HCT116 (cell line): ENCODE measurements around the gene FOXP1. TPM values are rescaled to one million over a fixed set of nuclear protein-coding genes. Genes with fewer than 3 reads are reported as not detected.

Experiments used
- ATAC-seq: fragments of 200-7000 bp; cut with Tn5 transposase; 2 replicates; pipeline ENCODE4 v1.9.1; 2020; ENCODE audit warnings: mild to moderate bottlenecking, moderate library complexity
- BruUV-seq: library from RNA; stranded (reverse); fragments of 400-500 nt; replicated peaks from 2 replicates; lab custom pipeline; 2021; lab: Mats Ljungman, UMichigan
- CTCF ChIA-PET: fragments of 300-600 bp; sonication (Branson Sonifier 250); formaldehyde crosslinking; loops from one replicate; lab custom pipeline; 2021; ENCODE audit warnings: antibody characterized with exemption; lab: Charles Lee
- POLR2A ChIA-PET: fragments of 300-600, 350-600 bp; sonication (Branson Sonifier 250); formaldehyde crosslinking; loops from one replicate; lab custom pipeline; 2021; ENCODE audit warnings: antibody characterized with exemption; lab: Charles Lee
- RAD21 ChIA-PET, 2 experiments: fragments of 300-600 bp; sonication (Branson Sonifier 250); formaldehyde crosslinking; loops; one replicate each; lab custom pipeline; 2023; ENCODE audit warnings: low total read pairs in 2 of 2; ENCODE audit not compliant: uncharacterized antibody in 2 of 2, unreplicated experiment in 2 of 2, low non-redundant PET in 1 of 2; lab: Charles Lee
- DNase-seq: peaks from one replicate; pipeline ENCODE4 v3.0.0-alpha.2; 2010; ENCODE audit warnings: low read depth, low spot score
- H2AFZ ChIP-seq: fragments of 200-600 bp; shearing (Covaris generic), sonication (generic); 2 replicates; pipeline ENCODE4 v1.6.1; 2017; ENCODE audit warnings: low read depth, mixed run types, mixed read lengths, antibody characterized with exemption, low read length; ENCODE audit not compliant: poor library complexity, severe bottlenecking
- H3K27ac ChIP-seq: 2 replicates; pipeline ENCODE4 v1.5.1; 2012; ENCODE audit warnings: low read depth, low read length
- H3K27me3 ChIP-seq: fragments of 200-600 bp; sonication (generic); 2 replicates; pipeline ENCODE4 v1.6.1; 2016; ENCODE audit warnings: mixed run types, low read length, mixed read lengths; ENCODE audit not compliant: insufficient read depth
- H3K36me3 ChIP-seq, 2 experiments: fragments of 200-500 bp in 1 of 2; fragments of 200-600 bp in 1 of 2; sonication (Bioruptor generic) in 1 of 2; sonication (generic) in 1 of 2; 2 replicates each; pipeline versions ENCODE4 v1.5.1 to v1.6.1; 2014 to 2016; ENCODE audit warnings: low read length in 2 of 2, inconsistent platforms in 1 of 2, mixed read lengths in 1 of 2, mixed run types in 1 of 2; ENCODE audit not compliant: insufficient read depth in 2 of 2, control insufficient read depth in 1 of 2
- H3K4me1 ChIP-seq, 2 experiments: fragments of 200-600 bp in 1 of 2; sonication (generic) in 1 of 2; 2 replicates each; pipeline versions ENCODE4 v1.5.1 to v1.6.1; 2012 to 2017; ENCODE audit warnings: low read length in 2 of 2, inconsistent platforms in 1 of 2, mild to moderate bottlenecking in 1 of 2, mixed read lengths in 1 of 2, mixed run types in 1 of 2, moderate library complexity in 1 of 2; ENCODE audit not compliant: insufficient read depth in 2 of 2, control insufficient read depth in 1 of 2
- H3K4me2 ChIP-seq: fragments of 200-600 bp; sonication (generic); 2 replicates; pipeline ENCODE4 v1.6.1; 2017; ENCODE audit warnings: mixed run types, low read length, mixed read lengths
- H3K4me3 ChIP-seq, 2 experiments: fragments of 200-600 bp in 1 of 2; sonication (generic) in 1 of 2; replicated peaks in 1 of 2; 2 replicates each; pipeline ENCODE4 v1.5.1; 2011 to 2016; ENCODE audit warnings: low read length in 2 of 2, control low read depth in 1 of 2, low read depth in 1 of 2, mild to moderate bottlenecking in 1 of 2, mixed read lengths in 1 of 2, mixed run types in 1 of 2
- H3K79me2 ChIP-seq: fragments of 200-600 bp; sonication (generic); 2 replicates; pipeline ENCODE4 v1.6.1; 2017; ENCODE audit warnings: mild to moderate bottlenecking, mixed run types, low read length, moderate library complexity, mixed read lengths; ENCODE audit not compliant: insufficient read depth
- H3K9ac ChIP-seq: fragments of 200-600 bp; sonication (generic); 2 replicates; pipeline ENCODE4 v1.6.1; 2016; ENCODE audit warnings: low read length, mixed read lengths
- H3K9me2 ChIP-seq: fragments of 200-600 bp; sonication (generic), shearing (Covaris generic); 2 replicates; pipeline ENCODE4 v1.6.1; 2017; ENCODE audit warnings: mixed run types, mild to moderate bottlenecking, moderate library complexity; ENCODE audit not compliant: insufficient read depth
- H3K9me3 ChIP-seq, 2 experiments: fragments of 200-500 bp in 1 of 2; fragments of 200-600 bp in 1 of 2; sonication (Bioruptor generic) in 1 of 2; sonication (generic) in 1 of 2; 2 replicates each; pipeline ENCODE4 v1.6.1; 2014 to 2017; ENCODE audit warnings: low read length in 2 of 2, mixed read lengths in 2 of 2, inconsistent platforms in 1 of 2, low read depth in 1 of 2, mild to moderate bottlenecking in 1 of 2, mixed run types in 1 of 2, moderate library complexity in 1 of 2; ENCODE audit not compliant: control insufficient read depth in 1 of 2, insufficient read depth in 1 of 2
- H4K20me1 ChIP-seq: fragments of 200-600 bp; sonication (generic), shearing (Covaris generic); 2 replicates; pipeline ENCODE4 v1.6.1; 2017; ENCODE audit warnings: mixed run types, mild to moderate bottlenecking, moderate library complexity; ENCODE audit not compliant: insufficient read depth
- ATF3 ChIP-seq: IDR thresholded peaks from 2 replicates; pipeline ENCODE4 v1.6.1; 2012
- CBX3 ChIP-seq: IDR thresholded peaks from 2 replicates; pipeline ENCODE4 v1.6.1; 2012; ENCODE audit warnings: low read depth
- CEBPB ChIP-seq: IDR thresholded peaks from 2 replicates; pipeline ENCODE4 v1.6.1; 2012; ENCODE audit warnings: low read depth
- CTCF ChIP-seq, 3 experiments: fragments of 200-600 bp in 1 of 3; sonication (generic) in 1 of 3; IDR thresholded peaks in 2 of 3; conservative IDR thresholded peaks in 1 of 3; 2 replicates each; pipeline ENCODE4 v1.5.1; 2012 to 2017; ENCODE audit warnings: low read depth in 2 of 3, low read length in 2 of 3, antibody characterized with exemption in 1 of 3, borderline replicate concordance in 1 of 3, control low read depth in 1 of 3, mild to moderate bottlenecking in 1 of 3, mixed read lengths in 1 of 3, mixed run types in 1 of 3, moderate library complexity in 1 of 3; ENCODE audit not compliant: insufficient read depth in 1 of 3
- EGR1 ChIP-seq: IDR thresholded peaks from 2 replicates; pipeline ENCODE4 v1.6.1; 2012; ENCODE audit warnings: low read depth
- EZH2phosphoT487 ChIP-seq: fragments of 200-600 bp; IDR thresholded peaks from 2 replicates; pipeline ENCODE4 v1.6.1; 2018; ENCODE audit warnings: antibody characterized with exemption, borderline replicate concordance
- JUND ChIP-seq: IDR thresholded peaks from 2 replicates; pipeline ENCODE4 v1.6.1; 2012
- MAX ChIP-seq: IDR thresholded peaks from 2 replicates; pipeline ENCODE4 v1.6.1; 2012
- POLR2A ChIP-seq: IDR thresholded peaks from 2 replicates; pipeline ENCODE4 v1.7.0; 2011; ENCODE audit warnings: borderline replicate concordance; ENCODE audit not compliant: insufficient read depth, insufficient read length; ENCODE audit errors: extremely low read depth
- POLR2AphosphoS5 ChIP-seq: IDR thresholded peaks from 2 replicates; pipeline ENCODE4 v1.6.1; 2011; ENCODE audit warnings: mild to moderate bottlenecking, low read depth, low read length, moderate library complexity
- SP1 ChIP-seq: IDR thresholded peaks from 2 replicates; pipeline ENCODE4 v1.6.1; 2012; ENCODE audit warnings: low read depth
- TCF7L2 ChIP-seq: IDR thresholded peaks from 2 replicates; pipeline ENCODE4 v1.7.0; 2011; ENCODE audit warnings: borderline replicate concordance, inconsistent platforms; ENCODE audit not compliant: insufficient read depth, insufficient read length; ENCODE audit errors: extremely low read depth
- YY1 ChIP-seq: IDR thresholded peaks from 2 replicates; pipeline ENCODE4 v1.6.1; 2011; ENCODE audit warnings: low read length, low read depth, moderate library complexity, mild to moderate bottlenecking; ENCODE audit not compliant: insufficient replicate concordance; ENCODE audit errors: extremely low read depth
- ZBTB33 ChIP-seq: IDR thresholded peaks from 2 replicates; pipeline ENCODE4 v1.6.1; 2011; ENCODE audit warnings: mild to moderate bottlenecking, low read length, moderate library complexity; ENCODE audit not compliant: insufficient replicate concordance; ENCODE audit errors: extremely low read depth
- ZFX ChIP-seq: fragments of 450-650 bp; IDR thresholded peaks from 2 replicates; pipeline ENCODE4 v1.6.1; 2017
- ZNF274 ChIP-seq: fragments of 200-500 bp; sonication (Bioruptor generic); IDR thresholded peaks from 2 replicates; pipeline ENCODE4 v1.6.1; 2014; ENCODE audit warnings: mild to moderate bottlenecking, low read depth, low read length, inconsistent platforms
- intact Hi-C: fragments of 100-400 bp; cut with micrococcal nuclease; formaldehyde crosslinking; loops from 2 replicates; pipeline ENCODE4 v1.10.0; 2022
- total RNA-seq: library from RNA; stranded (reverse); gene quantifications from one replicate; pipeline ENCODE4 v1.2.1, GENCODE V29; 2021; ENCODE audit not compliant: unreplicated experiment

The FOXP1 gene
- total RNA-seq, 1 experiment from 2014 or later = 11.4 TPM

- CTCF ChIA-PET = no interaction called here
- TF ChIP-seq ZFX (no peak), ZNF274 (no peak), ZBTB33 (no peak), YY1 (no peak), MAX (no peak), CBX3 (no peak), POLR2A (no peak), EGR1 (no peak), SP1 (no peak), POLR2AphosphoS5 (no peak), CEBPB (no peak), EZH2phosphoT487 (no peak), ATF3 (no peak), TCF7L2 (no peak), JUND (no peak), CTCF (IDR thresholded peaks at IDR 0.05 in 2 of 3, conservative IDR thresholded peaks at IDR 0.05 in 1 of 3; ENCODE audit: borderline replicate concordance in 1 of 3, insufficient read depth in 1 of 3, low read depth in 2 of 3, low read length in 2 of 3) (no peak)
- TF ChIP-seq, all 23 proteins: peak for 0
- ATAC-seq (no peak), DNase-seq (no peak)
- Histone ChIP-seq H3K36me3 (no peaks in the 10 kb centered on the region), H3K9me3 (no peaks in the 10 kb centered on the region), H3K4me1 (no peaks in the 10 kb centered on the region), H3K4me3 (no peak overlapping the region), H3K27me3 (no peaks in the 10 kb centered on the region), H3K79me2 (no peaks in the 10 kb centered on the region), H3K9me2 (no peaks in the 10 kb centered on the region), H3K9ac (no peak overlapping the region), H3K27ac (no peak overlapping the region), H4K20me1 (no peaks in the 10 kb centered on the region), H3K4me2 (no peak overlapping the region), H2AFZ (no peak overlapping the region)
- no TSS peak for BruUV-seq
- POLR2A ChIA-PET = no interaction called here
- intact Hi-C loops = no loop called here
- RAD21 ChIA-PET = no interaction called here
Measured at GRCh38 chr3:71486831-71487230, 96.7 kb downstream of the FOXP1 start.
